ENCODE measurements around the gene SEC31B.
A peak's percentile ranks its signal among the peaks of the same experiment; 100 is the strongest.

The SEC31B gene

DNA sequence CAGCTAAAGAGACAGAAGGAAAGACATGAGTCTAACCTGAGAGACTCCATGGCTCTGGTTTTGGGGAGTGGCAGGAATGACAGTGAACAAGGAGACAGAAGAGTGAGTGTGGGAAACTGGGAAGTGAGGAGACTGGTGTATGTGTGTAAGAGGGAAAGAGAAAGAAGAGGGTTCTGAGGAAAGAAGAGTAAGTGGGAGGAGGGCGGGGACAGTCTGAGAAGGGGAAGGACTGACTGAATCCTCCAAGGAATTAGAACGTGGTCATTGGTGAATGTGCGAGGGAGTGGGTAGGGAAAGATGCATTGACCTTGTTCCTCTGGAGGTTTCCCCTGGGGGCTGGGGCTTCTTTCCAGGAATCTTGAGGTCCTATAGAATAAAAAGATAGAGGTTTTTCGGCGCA lies 30.3 kb downstream of the SEC31B start:
- no peak for DNase-seq

- no peak for DNase-seq
These were observed 32.1 kb downstream of the SEC31B start for GRCh38 chr10:100487529-100487928.

DNA sequence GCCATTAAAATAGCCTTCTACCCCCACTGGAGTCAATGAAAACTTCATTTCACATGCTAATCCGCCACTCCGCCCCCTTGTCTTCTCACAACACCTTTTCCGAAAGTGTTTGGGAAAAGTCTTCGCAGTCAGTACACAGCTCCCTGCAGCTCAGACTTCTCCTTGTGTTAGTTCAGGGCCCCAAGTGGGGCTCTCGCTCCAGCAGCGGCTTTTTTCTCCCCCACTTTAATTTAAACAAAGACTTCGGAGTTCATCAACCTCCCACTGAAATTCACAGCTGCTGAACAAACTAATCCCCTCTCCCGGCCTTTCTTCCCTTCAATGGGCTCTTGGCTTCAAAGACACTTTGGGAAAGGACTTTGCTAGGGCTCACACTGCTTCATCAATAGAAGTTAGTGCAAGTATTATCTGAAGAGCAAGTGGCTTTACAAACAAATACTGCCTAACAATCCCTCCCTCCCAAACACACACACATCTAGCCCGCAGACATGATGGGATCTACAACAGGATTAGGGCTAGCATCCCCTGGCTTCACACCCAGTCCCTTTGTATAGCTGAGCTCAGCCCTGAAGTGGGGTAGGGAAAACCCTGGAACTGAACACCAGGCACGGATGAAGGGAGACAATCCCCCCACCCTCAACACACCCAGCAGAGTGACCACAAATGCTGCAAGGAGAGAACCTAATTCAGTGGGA lies 33.7 kb downstream of the SEC31B start:
- no peak for DNase-seq

DNA sequence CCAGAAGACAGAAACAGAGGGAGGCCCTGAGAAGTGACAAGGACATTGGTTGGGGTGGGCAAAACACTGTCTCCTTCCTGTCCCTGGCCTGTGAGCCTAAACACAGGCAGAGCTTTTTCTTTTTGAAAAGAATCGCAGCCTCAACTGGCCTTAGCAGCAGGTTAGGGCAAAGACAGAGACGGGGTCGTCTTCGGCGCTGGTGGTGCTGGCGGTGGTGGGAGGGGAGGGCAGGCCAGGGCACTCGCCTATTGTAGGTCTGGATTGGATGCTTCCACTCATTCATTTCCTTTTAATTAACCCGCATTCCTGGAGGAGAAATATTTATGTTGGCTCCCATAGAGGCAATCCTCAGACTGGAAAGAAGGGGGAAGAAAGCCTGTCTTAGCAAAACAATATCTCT lies 34.3 kb downstream of the SEC31B start:
- no peak for DNase-seq

- no peak for DNase-seq
These were observed 35.6 kb downstream of the SEC31B start for GRCh38 chr10:100483876-100484666.

- DNase-seq = no peak
These were observed 36.9 kb downstream of the SEC31B start for GRCh38 chr10:100482834-100483185.

DNA sequence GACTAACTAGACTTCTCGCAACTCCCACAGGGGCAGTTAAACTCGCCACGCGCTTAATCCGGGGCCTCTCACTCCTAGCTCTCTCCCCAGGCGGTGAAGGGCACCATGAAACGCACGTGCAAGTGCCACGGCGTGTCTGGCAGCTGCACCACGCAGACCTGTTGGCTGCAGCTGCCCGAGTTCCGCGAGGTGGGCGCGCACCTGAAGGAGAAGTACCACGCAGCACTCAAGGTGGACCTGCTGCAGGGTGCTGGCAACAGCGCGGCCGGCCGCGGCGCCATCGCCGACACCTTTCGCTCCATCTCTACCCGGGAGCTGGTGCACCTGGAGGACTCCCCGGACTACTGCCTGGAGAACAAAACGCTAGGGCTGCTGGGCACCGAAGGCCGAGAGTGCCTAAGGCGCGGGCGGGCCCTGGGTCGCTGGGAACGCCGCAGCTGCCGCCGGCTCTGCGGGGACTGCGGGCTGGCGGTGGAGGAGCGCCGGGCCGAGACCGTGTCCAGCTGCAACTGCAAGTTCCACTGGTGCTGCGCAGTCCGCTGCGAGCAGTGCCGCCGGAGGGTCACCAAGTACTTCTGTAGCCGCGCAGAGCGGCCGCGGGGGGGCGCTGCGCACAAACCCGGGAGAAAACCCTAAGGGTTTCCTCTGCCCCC lies 37.4 kb downstream of the SEC31B start:
- DNase-seq = peak; percentile 47 to 73

DNA sequence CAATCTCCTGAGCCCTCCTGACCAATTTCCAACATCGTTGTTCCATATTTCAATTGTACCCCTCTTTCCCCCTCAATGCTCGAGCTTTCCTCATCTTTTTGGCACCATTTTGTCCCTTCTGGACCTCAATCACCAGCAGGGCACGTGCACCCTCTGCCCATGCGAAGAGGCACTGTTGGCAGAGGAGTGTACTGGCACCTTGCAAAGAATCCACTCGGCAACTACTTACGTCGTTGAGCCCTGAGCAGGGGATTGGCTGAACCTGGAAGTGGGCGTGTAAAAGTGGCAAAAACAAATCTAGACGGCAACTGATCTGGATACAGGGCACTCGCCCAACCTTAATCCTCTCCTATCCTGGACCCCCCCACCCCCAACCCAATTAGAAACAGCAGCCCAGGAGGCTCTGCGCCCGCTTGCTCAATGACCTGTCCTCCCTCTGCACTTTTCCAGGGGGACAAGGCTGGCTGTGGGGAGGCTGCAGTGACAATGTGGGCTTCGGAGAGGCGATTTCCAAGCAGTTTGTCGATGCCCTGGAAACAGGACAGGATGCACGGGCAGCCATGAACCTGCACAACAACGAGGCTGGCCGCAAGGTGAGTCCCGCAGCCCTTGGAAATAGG lies 38.1 kb downstream of the SEC31B start:
- peak; percentile 66 to 83 for DNase-seq

- no peak for DNase-seq
These were observed 39.7 kb downstream of the SEC31B start for GRCh38 chr10:100480002-100480401.

- no peak for DNase-seq
These were observed 40.6 kb downstream of the SEC31B start for GRCh38 chr10:100479037-100479436.

DNA sequence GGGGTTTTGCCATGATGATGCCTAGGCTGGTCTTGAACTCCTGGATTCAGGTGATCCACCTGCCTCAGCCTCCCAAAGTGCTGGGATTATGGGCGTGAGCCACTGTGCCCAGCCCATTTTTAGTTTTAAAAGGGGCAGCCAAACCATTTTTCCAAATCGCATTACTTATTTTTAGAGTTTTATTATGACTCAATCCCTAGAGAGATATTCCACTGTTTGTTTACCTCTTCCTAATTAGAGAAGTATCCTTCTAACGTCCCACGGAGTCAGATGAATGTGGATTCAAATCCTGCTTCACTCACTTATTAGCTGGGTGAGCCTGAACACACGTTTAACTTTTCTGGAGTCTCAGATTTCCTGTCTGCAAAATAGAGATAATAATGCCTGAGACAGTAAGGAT lies 41.7 kb downstream of the SEC31B start:
- DNase-seq = no peak

GRCh38 chr10:100470367-100470766 lies 49.3 kb downstream of the SEC31B start:
- DNase-seq = no peak

- no peak for DNase-seq
These were observed 49.9 kb downstream of the SEC31B start for GRCh38 chr10:100469756-100470155.

- no peak for DNase-seq
These were observed 50.7 kb downstream of the SEC31B start for GRCh38 chr10:100468978-100469377.

DNA sequence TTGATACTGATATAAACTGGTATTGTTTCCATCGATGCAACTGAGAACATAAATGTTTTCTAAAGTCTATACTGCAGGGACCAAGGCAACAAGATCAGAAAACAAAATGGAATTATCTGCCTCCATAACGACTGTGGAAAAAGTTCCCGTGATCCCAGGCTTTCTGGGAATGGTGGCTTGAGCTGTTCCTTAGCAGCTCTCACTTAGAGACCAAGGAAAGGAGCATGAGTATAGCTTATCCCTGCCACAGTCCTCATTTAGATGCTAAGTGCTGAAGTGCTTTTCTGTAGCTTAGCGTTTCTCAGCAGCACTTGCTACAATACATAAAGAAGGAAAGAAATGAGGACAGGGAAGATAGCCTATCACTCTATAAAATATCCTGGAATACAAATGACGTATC lies 51.3 kb downstream of the SEC31B start:
- no peak for DNase-seq

- DNase-seq = no peak
These were observed 57.0 kb downstream of the SEC31B start, which contains the start of gene WNT8B for GRCh38 chr10:100462709-100463108. TSS of gene WNT8B (plus strand) at chr10:100463009. CDS start at chr10:100463169, 160 bp downstream.

DNA sequence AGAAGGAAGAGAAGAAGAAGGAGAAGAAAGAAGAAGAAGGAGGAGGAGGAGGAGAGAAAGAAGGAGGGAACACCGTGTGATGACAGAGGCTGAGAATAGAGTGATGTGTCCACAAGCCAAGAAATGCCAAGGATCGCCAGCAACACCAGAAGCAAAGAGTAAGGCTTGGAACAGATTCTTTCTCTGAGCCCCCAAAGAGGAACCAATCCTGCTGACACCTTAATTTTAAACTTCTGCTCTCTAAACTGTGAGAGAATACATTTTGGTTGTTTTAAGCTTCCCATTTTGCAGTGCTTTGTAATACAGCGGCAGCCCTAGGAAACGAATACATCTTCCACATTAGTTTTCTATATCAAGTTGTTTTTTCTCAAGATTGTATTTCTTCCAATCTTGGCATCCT lies 70.7 kb downstream of the SEC31B start:
- DNase-seq = no peak

DNA sequence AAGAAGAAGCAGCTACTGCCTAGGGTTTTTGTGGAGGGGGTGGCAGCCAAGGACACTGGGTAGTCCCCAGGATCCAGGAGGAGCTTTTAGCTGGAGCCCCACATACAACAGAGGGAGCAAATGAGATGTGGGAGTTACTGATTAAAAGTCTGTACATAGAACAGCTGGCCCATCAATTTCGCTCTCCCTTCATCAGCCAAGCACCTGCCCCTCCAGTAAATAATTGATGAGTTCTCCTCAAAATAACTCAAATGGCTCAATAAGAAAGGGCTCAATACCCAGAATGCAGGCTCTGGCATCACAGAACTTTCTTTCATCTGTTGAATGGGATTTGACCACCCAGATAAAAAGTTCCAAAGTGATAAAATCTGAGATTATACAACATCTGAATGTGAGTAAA lies 72.0 kb downstream of the SEC31B start:
- no peak for DNase-seq

GRCh38 chr10:100446130-100446761 lies 73.4 kb downstream of the SEC31B start:
- peak; percentile 2 to 28 for DNase-seq

DNA sequence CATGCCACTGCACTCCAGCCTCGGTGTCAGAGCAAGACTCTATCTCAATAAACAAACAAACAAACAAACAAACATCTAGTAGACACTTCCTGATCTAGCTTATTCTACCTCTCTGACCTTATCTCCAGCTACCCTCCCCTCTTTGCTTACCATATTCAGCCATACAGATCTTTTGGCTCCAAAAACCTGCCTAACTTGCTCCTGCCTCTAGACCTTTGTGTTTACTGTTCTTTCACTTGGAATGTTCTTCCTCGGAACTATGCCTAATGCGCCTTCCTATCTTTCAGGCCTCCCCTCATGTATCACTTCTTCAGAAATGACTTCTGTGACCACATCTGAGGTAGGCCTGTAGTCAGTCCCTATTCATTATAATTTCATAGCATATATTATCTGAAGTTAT lies 77.1 kb downstream of the SEC31B start:
- DNase-seq = no peak

GRCh38 chr10:100438674-100439315 lies 80.9 kb downstream of the SEC31B start:
- no peak for DNase-seq
